HG02571 (cell line): Measurements from ENCODE around the gene GLB1L3.
A peak's percentile ranks its signal among the peaks of the same experiment; 100 is the strongest.
"Not testable (repeated sequence)": the region's sequence is repeated elsewhere in the genome, so short reads cannot be mapped to it uniquely, and the experiment has no call there.

Source experiments
- ATAC-seq: cut with Tn5 transposase; IDR thresholded peaks from one replicate; pipeline ENCODE4 v1.9.1; 2021; ENCODE audit warnings: mild to moderate bottlenecking, moderate library complexity; ENCODE audit not compliant: unreplicated experiment

The GLB1L3 gene

GRCh38 chr11:134250246-134250645 lies 25.9 kb upstream of the GLB1L3 start:
- ATAC-seq, result no peak

- no peak for ATAC-seq
Measured at GRCh38 chr11:134250675-134251074, 25.5 kb upstream of the GLB1L3 start.

- ATAC-seq, result no peak
Measured at GRCh38 chr11:134252346-134253187, 23.6 kb upstream of the GLB1L3 start.

DNA sequence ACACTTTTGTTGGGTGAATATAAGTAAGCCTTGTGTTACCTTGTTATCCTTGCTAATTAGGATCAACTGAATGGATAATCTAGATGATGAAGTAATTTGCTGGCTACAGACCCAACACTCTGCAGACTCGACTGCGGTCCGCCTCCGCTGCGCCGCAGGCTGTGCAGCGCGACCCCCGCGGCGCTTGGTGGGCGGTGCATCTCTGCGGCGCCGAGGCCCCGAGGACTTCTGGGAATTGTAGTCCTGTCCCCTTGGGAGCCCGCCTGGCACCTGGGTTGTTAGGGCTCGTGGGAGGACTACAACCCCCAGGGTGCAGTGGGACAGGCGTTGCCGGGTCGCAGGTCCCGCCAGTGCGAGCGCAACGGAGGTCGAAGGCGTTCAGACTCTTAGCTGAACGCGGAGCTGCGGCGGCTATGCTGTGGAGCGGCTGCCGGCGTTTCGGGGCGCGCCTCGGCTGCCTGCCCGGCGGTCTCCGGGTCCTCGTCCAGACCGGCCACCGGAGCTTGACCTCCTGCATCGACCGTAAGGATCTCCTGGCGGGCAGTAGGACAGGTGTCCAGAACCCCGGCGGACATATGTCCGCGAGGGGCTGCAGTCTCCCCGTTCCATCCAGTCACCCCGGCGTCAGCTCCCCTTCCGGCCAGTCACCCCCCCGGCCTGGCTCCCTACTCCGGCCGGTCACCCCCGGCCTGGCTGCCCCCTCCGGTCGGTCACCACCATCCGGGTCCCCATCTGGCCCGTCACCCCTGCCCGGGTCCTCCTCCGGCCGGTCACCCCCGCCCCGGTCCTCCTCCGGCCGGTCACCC lies 22.8 kb upstream of the GLB1L3 start, which contains the start of the genes ACAD8 and THYN1:
ACAD8 (plus strand) TSS at position 381 of the 806 bp plus-strand sequence; CDS start at position 414, 33 bp downstream.
THYN1 (minus strand) TSS at position 165 of the 806 bp plus-strand sequence. CDS start 470 bp downstream, outside the sequence.
- peak; percentile 99 for ATAC-seq

DNA sequence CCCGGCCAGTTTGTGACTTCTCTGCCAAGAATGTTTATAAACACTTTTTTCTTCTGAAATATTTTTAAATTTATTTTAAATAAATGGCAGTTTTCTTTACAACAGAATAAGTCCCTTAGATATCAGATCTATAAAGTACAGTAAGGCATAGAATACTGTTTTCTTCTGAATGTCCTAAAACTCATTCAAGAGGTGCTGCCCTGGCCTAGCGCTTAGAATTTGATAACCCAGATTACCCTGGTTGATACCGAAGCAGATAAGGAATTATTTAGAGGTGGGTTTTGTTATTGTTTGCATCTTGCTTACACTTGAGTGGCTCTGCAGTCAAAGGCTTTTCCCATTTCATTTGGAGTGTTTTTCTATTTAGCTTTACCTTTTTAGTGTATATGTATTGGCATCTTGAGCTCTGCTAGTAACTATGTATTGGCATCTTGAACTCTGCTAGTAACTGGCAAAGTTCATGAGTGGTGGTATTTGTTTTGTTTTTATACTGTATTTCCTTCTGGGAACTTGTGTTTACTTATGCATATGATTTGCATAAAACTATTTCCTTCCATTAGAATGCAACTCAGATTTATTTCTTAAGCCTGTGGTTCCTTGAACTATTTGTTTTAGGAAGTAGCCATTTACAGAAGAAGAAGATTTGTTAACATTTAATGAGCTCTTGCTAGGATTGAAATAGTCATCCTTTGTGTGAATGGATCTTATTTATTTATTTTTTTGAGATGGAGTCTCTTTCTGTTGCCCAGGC lies 21.6 kb upstream of the GLB1L3 start:
- no peak for ATAC-seq

- not testable (repeated sequence) for ATAC-seq
Measured at GRCh38 chr11:134255184-134255561, 21.0 kb upstream of the GLB1L3 start.

- ATAC-seq, result no peak
Measured at GRCh38 chr11:134257101-134257500, 19.1 kb upstream of the GLB1L3 start.

DNA sequence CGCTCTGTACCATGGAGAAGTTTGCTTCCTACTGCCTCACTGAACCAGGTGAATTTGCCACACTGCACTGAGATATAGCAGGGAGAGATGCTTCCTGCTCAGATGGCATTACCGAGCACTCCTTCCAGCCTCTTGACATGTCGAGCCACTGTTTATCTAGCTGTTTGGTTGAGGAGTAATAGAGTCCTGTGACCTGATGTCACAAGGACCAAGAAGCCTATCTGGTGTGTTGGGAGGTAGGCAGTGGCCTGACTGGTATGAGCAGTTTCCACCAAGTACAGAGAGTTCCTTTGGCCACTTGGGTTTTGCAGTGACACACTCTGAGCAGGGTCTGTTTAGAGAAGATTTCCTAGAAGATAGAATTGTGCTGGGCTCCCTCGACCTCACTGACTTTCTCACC lies 17.6 kb upstream of the GLB1L3 start:
- no peak for ATAC-seq

GRCh38 chr11:134260503-134260902 lies 15.7 kb upstream of the GLB1L3 start:
- ATAC-seq, result no peak

GRCh38 chr11:134260983-134261382 lies 15.2 kb upstream of the GLB1L3 start:
- ATAC-seq, result no peak

- ATAC-seq, result no peak
Measured at GRCh38 chr11:134261626-134262488, 14.3 kb upstream of the GLB1L3 start.

DNA sequence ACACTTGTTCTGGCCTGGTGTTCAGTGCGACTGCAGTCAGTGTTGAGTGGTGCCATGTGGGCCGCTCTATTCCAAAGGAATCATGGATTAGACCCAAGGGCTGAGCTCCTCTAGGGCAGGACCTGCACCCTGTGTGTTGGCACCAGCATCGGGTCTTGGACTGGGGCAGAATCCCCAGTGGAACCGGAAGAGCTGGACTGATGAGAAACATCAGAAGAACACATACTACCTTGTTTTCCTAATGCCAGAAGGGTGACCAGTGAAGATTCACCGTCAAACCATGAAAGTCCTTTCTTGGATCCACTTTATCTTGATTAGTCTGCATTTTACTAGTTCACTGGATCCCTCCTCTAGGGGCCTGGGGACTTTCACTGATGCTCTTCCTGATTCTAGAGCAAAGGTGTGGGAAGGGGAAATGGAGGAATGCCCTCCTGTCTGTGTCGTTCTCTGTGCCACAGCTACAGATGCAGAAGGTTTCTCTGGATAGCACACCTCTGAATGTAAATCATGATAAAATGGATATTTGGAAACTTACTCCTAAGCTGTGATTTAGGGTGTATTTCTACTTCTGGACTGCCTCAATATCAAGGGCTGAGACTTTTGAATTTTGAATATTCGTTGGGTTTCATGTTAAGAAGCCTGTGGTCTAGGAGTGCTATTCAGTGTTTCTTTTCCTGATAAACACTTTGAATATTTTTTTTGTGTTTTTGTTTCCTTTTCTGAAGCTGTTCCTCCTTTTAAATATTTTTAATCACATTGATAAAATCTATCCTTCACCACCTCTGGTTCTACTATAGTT lies 11.0 kb upstream of the GLB1L3 start:
- no peak for ATAC-seq

GRCh38 chr11:134266440-134266839 lies 9.7 kb upstream of the GLB1L3 start:
- no peak for ATAC-seq

- ATAC-seq, result no peak
Measured at GRCh38 chr11:134266841-134267251, 9.3 kb upstream of the GLB1L3 start.

DNA sequence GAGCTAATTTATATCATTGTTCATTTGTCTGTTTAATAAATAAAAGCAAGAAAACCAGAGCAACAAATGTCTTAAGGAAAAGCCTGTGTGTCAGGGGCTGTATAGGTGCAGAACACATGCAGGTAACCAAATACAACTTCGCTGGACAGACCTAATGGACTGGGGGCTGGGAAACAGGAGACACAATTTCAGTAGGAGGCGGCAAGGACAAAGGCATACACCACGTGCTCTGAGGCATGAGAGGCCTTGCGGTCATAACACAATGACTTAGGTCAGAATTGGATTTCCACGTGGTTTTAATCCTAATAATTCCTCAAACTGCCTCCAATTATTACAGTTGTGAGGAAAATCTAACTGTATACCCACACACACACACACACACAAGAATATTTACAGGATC lies 8.7 kb upstream of the GLB1L3 start:
- no peak for ATAC-seq

DNA sequence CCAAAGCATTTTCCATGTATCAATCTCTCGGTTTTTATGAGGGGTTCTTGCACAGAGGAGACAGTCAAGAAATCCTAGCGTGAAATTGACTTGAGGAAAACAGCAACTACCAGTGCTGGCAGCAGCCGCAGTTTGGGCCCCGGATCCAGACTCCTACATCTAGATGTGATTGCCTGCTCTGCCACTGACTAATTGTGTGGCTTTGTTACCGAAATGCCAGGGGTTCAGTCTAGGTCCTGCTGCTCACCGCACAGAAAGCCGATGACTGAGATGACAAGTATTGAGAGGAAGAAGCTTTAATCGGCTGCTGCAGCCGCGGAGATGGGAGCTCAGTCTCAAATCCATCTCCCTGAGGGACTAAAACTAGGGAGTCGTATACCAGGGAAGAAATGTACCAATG lies 8.2 kb upstream of the GLB1L3 start:
- no peak for ATAC-seq

GRCh38 chr11:134270250-134270714 lies 5.9 kb upstream of the GLB1L3 start:
- ATAC-seq, result no peak

GRCh38 chr11:134271978-134272377 lies 4.2 kb upstream of the GLB1L3 start:
- no peak for ATAC-seq
